GM19467 (cell line): ENCODE data around the gene CES2.
"Not testable (repeated sequence)": the region's sequence is repeated elsewhere in the genome, so short reads cannot be mapped to it uniquely, and the experiment has no call there.

Experiments
- ATAC-seq: cut with Tn5 transposase; IDR thresholded peaks from one replicate; pipeline ENCODE4 v1.9.1; 2021; ENCODE audit warnings: mild to moderate bottlenecking, moderate library complexity; ENCODE audit not compliant: unreplicated experiment

CES2 gene, protein sequence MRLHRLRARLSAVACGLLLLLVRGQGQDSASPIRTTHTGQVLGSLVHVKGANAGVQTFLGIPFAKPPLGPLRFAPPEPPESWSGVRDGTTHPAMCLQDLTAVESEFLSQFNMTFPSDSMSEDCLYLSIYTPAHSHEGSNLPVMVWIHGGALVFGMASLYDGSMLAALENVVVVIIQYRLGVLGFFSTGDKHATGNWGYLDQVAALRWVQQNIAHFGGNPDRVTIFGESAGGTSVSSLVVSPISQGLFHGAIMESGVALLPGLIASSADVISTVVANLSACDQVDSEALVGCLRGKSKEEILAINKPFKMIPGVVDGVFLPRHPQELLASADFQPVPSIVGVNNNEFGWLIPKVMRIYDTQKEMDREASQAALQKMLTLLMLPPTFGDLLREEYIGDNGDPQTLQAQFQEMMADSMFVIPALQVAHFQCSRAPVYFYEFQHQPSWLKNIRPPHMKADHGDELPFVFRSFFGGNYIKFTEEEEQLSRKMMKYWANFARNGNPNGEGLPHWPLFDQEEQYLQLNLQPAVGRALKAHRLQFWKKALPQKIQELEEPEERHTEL

DNA sequence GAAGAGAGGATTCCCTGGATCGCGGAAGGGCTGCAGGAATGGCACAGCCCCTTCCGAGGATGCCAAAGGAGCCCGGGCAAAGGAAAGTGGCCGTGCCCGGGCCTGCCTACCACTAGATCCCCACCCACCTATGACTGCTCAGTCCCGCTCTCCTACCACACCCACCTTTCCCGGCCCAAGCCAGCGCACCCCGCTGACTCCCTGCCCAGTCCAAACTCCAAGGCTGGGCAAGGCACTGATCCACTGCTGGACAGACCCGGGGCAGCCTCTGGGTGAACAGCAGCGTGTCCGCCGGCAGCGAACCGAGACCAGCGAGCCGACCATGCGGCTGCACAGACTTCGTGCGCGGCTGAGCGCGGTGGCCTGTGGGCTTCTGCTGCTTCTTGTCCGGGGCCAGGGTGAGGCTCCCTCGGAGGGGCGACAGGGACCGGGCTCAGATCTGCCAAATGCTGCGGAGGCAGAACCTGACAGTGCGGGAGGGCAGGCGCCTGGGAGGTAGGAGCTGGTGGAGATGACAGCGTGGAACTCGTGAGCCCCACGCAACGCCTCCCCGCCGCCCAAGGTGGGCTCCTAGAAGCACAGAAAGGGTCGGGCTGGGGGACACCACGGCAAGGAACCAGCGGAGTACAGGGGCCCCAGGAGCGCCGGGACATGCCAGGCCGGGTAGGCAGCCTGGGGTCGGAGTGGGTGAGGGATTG is at the start of gene CES2:
CES2 (plus strand) TSS at position 203 of the 698 bp plus-strand sequence; CDS start at position 323, 120 bp downstream.
- no peak for ATAC-seq

DNA sequence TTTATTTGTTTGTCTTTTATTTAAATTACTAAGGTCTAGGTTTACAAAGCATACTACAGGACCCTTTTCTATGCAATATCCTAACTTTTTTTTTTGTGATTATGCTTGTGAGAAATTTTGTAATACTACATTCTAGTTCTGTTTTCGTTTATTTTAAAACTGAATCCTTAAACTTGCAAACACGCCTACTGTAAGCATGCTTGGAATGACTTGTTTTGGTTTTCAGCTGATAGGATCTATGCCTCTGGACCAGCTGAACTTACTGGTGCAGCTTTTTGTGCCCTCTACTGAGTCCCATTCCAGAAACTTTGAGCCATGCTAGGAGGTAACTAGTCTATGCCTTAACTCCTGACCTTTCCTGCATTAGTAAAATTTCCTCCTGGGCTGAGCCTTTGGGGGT is 49.0 kb upstream of the CES2 start:
- ATAC-seq: no peak

DNA sequence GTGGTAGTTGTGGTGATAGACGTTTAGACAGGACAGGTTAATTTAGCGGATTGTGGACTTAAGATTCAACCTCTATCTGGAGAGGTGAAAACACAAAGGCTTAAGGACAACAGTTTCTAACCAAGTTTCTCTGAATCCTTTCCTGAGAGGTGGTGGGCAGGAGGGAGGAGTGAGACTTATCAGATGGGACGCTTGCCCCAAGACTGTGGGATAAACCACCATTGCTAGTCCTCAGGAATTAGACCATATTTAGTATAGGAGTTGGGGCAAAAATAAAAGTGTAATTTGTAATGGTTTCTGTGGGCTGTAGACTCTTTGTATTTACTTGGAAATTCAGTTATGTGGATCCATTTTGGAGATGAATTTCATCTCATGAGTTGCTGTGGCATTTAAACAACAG is 48.4 kb upstream of the CES2 start:
- no peak for ATAC-seq

DNA sequence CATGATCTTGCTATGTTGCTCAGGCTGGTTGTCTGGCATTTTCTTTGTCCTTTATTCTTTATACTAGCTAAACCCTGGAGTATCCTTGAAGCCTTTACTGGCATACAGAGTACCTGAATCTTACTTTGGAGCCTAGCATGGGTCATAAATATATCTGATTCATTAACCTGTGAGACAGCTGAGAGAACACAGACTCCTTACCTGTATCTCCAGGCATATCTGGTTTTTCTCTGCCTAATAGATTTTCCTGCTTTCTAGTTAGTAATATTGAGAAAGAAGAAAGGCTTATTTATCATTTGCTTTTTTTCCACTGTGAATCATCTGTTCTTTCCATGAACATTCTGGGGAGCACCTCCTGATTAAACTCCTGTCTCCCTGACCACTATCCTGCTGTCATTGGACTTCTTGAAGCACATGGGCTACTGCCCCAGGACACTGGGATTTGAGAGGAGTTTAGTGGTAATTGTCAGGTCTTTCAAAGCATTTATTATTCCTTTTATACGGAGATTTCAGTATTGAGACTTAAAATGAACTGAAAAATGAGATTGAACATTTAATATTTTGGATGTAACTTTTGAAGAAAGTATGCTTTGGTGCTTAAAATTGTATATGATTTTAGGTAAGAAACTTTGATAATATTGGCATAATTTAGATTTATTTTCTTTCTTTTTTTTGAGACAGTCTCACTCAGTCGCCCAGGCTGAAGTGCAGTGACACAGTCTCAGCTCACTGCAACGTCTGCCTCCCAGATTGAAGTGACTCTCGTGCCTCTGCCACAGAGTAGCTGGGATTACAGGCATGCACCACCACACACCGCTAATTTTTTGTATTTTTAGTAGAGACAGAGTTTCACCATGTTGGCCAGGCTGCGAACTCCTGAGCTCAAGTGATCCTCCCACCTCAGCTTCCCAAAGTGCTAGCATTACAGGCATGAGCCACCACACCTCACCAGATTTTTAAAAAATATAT is 46.4 kb upstream of the CES2 start:
- ATAC-seq: no peak

DNA sequence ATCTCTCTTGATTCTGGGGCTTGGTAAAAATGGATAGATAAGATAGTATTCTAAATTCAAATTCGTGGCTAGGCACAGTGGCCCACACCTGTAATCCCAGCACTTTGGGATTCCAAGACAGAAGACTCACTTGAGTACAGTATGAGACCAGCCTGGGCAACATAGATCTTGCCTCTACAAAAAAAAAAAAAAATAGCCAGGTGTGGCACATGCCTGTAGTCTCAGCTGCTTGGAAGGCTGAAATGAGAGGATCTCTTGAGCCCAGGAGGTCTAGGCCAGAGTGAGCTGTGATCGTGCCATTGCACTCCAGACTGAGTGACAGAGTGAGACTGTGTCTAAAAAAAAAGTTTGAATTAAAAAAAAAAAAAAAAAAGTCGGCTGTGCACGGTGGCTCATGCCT is 45.7 kb upstream of the CES2 start:
- ATAC-seq: no peak

DNA sequence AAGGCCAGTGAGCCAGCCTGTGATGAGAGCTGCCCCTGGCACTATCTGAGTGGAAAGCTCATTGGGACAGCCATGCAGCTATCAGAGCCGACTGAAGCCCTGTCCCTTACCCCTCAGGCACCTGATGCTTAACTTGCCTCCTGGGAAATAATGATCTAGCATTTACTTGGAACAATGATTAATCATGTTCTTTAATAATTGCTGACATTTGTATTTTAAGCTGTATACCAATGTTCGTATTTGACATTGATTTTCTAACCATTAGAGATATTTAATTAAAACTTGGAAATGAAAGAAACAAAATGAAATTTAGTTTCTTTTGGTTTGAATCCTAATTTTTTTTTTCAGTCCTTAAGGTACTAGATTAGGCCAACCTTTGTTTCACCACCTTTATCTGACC is 44.5 kb upstream of the CES2 start:
- ATAC-seq: no peak

DNA sequence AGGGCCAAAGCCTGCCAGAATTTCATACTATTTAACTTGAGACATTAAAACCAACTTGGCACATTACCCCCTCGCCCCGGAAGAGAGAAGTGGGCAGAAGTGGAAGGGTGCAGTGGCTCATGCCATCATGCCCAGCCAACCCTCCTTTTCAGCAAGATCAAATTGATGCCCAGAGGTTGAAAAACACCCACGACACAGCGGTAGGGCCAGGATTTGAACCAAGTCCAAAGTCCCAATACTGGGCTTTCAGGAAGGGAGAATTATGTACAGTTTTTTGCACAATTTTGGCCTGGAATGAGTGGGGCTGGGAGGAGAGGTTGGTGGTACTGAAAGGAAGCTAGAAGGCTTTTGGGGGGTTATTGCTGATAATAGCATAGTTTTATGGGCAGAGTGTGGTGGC is 44.0 kb upstream of the CES2 start:
- ATAC-seq: no peak

DNA sequence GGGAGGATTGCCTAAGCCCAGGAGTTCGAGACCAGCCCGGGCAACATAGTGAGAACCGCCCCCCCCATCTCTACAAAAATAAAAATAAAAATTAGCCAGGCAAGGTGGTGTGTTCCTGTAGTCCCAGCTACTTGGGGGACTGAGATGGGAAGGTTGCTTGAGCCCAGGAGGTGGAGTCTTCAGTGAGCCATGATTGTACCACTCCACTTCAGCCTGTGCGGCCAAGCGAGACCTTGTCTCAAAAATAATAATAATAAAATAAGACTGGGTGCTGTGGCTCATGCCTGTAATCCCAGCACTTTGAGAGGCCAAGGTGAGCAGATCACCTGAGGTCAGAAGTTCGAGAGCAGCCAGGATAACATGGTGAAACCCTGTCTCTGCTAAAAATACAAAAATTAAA is 43.5 kb upstream of the CES2 start:
- no peak for ATAC-seq

DNA sequence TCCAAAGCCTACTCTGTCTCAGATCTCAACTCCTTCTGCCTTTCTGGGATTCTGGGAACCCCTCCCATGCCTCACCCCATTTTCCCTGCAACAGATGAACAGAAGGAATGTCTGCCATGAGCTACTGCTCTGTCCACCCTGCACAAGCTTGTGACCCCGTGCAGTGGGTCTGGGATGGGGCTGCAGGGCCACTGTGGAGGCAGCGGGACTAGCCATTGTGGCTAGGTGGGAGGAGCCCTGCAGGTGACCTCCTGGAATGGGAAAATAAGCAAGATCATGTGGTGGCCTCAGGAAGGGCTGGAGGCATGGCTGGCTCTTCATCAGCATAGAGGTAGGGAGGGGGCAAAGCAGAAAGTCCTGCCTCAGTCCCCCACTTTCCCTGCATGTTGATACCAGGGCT is 41.3 kb upstream of the CES2 start:
- ATAC-seq: no peak

DNA sequence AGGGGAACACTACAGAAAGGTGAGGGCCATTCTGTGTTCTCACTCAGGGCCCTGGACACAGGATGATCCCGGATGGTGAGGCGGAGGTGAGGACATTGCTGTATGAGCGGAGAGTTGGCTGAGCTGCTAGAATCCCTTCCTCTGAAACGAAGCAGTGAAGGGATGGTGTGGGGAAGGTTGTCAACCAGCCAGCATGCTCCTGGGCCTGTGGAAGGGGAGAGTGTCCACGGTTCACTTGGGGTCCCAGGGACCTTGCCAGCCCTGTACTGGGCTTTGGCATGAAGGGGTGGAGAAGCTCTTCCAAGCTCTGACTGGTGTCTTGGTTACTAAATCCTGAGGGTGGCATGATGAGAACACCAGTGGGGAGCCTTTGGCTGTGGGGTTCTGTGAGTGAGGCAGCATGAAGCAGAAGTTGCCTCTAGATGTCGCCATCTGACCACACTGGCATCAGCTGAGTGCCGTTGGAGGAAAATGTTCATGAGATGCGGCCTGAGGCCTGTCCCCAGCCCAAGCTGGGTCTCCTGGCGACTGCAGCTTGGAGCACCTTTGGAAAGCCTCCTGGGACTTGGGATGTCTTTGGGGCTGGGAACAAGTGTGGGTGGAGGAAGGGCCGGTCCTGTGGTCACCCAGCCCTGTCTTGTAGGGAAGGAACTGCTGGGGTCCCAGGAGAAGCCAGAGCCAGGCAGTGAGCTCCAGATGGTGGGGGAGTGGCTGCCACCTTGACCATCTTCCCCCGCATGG is 40.2 kb upstream of the CES2 start:
- ATAC-seq: no peak

DNA sequence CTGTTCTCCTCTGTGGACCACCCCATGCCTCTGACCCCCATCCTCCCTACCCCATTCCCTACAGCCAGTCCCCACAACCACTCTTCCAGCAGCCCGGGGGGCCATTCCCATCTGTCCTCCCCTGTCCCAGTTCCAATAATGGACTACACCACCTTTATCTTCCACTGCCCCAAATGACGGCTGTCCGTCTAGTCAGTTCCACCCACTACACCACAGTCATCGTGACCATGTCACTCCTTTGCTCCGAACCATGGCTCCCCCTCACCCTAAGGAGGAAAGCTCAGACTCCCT is 39.7 kb upstream of the CES2 start:
- no peak for ATAC-seq

DNA sequence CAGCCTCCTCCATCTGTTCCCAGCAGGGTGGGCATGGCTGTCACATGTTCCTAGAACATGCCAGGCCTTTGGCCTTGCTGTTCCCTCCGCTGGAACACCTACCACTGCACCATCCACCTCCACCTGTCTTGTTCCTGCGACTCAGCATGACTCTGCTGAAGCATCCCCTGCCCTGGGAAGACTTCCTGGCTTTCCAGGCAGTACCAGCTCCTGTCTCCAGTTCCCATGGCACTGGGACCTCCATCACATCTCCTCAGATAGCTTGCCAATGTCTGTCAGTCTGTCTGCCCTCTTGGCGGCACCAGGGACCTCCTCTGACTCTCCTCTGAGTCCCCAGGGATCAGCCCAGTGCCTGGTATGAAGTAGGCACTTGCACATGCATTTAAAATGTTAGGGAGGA is 39.3 kb upstream of the CES2 start:
- no peak for ATAC-seq

DNA sequence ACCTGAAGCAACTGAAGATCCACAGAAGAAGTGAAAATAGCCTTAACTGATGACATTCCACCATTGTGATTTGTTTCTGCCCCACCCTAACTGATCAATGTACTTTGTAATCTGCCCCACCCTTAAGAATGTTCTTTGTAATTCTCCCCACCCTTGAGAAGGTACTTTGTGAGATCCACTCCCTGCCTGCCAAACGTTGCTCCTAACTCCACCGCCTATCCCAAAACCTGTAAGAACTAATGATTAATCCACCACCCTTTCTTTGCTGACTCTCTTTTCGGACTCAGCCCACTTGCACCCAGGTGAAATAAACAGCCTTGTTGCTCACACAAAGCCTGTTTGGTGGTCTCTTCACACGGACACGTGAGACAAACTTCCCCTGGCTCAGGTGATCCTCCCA is 38.6 kb upstream of the CES2 start:
- ATAC-seq: not testable (repeated sequence)

DNA sequence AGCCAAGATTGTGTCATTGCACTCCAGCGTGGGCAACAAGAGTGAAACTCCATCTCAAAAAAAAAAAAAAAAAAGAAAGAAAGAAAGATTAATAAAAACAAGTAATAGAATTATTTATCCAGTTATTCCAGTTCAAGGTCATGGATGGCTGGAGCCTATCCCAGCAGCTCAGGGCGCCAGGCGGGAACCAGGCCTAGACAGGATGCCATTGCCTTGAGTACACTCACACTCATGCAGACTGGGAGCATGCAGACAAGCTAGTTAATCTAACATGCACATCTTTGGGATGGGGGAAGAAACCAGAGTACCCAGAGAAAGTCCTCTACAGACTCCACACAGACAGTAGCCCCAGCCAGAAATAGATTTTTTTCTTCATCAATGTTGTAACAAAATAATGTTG is 37.1 kb upstream of the CES2 start:
- no peak for ATAC-seq

DNA sequence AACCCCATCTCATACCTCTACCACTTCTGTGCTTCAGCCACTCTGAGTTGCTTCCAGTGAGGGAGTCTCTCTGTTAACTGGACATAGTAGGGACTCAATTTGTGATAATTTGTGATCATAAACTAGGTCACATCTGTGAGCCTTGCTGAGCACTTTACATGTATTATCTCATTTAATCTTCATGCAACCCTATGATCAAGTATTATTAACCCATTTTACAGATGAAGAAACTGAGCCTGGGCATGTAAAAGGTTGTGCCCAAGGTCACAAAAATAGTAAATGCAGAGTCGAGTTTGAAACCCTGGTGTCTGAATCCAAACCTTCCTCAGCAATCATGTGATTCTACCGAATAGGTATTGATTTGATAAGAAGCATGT is 36.4 kb upstream of the CES2 start:
- no peak for ATAC-seq

DNA sequence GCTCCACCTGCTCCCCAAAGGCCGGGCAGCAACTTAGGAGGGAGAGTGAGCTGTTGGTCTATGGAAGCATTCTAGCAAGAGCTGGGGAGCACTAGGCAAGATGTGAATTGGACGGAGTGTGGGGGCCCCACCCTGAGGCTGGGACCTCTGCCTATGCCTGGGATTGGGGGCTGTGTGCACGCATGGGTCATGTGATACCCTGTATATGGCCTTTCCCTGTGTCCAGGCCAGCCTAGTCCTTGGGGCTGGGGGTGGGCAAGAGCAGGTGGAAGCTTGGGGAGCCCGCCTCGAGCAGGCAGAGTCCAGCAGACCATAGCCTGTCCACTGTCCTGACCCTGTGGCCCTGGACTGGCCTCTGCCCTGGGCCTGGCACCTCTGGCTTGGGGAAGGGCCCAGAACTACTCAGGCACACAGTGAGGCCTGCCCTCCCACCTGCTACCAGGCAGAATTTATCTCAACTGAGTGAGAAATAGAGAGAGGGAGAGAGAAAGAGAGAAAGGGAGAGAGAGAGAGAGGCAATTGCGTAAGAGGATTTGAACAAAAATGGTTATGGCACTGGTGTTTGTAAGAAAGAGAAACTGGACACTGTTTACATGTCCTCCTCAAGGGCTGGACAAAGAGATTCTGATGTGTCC is 35.9 kb upstream of the CES2 start:
- ATAC-seq: no peak

DNA sequence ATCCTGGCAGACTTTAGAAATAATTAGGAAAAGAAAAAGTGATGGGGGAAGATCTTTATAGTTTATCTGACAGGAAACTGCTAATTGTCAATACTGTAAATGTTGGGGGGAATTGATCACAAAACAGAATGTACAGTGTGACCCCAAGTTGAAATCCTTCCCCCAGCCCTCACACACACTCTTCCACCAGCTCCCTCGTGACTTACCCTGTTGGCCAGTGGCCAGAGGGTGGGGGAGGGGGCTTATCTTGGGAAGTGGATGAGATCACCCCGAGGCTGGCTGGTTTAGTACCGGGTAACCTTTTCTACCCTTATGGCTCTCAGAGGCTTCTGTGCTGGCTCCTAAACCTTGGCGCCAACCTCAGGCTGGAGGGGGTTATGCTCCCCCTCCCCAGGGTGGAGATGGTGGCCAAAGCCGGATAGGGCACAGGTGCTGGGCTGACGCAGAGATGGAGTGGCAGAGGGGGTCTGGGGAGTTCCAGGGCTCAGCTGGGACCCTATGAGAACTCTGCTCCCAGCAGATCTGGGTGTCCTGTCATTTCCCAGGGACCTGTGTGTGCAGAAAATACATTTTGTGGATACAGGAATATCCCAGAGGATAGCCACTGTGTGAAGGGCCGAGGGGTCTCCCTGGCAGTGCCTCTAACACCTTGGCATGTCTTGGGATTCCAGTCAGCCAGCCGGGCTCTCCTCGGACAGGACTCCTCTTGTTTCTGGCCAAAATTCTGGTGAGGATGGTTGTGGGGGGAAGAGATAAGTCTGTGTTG is 35.2 kb upstream of the CES2 start:
- ATAC-seq: no peak

DNA sequence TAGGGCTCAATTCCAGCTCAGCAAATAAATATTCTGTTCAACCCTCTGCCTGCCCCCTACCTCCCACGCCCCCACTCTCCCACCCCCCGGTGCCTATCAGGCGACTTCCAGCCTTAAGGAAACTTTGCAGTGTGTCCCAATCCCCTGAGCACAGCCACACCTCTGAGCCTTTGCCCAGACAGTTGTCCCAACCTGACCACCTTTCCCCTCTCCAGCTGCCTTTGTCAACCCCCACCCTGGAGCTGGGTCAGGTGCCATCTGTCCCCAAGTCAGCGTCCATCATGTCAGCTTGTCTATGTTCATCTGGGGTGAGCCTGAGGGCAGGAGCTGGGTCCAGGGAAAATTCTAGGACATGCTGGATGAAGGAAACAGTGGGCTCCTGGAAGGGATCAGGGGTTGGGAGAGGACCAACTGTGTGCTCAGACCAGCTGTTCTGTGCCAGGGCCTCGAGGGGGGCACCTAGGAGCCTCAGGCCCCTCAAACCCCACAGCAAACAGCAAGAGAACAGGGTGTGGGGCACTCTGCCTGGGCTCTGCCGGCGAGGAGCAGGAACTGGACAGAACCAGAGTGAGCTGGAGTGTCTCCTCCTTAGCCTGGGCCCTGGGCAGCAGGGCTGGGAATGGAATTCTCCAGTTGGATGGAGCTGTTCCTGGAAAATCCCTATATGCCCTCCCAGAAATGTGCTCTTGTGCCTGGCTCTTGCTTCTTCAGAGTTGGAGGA is 34.4 kb upstream of the CES2 start:
- ATAC-seq: no peak

DNA sequence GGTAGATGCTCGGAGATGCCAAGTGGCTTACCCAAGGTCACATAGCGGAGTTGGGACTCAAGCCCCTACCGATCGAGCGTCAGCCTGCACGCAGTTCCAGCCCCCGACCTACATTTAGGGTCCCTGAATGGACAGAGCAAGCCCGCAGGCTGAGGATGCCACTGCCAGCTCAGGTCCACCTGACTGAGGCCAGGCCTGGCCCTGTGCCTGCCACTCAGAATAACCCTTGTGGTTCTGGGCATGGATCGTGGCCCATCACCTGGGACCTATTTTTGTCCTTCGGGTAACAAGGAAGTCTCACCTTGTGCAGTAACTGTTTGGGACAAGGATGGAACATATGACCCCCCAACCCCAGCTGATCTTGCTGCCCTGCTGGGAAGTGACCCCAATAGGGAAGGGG is 33.7 kb upstream of the CES2 start:
- no peak for ATAC-seq
